SU-DHL-6 (cell line): ENCODE data around the gene NOX3.

Experiments used
- H2AFZ ChIP-seq: fragments of 200-600 bp; sonication (generic); 2 replicates; pipeline ENCODE4 v1.6.1; 2014; ENCODE audit warnings: low read depth, mild to moderate bottlenecking, moderate library complexity, mixed read lengths, antibody characterized with exemption, low read length; ENCODE audit not compliant: severe bottlenecking
- H3F3A ChIP-seq: fragments of 200-600 bp; shearing (Covaris generic); 2 replicates; pipeline ENCODE4 v1.6.0; 2016; ENCODE audit warnings: antibody characterized with exemption, mild to moderate bottlenecking; ENCODE audit not compliant: insufficient read depth
- H3K27ac ChIP-seq: fragments of 200-600 bp; sonication (generic); 2 replicates; pipeline ENCODE4 v1.5.1; 2016; ENCODE audit warnings: low read depth, mild to moderate bottlenecking, low read length, moderate library complexity, mixed read lengths
- H3K27me3 ChIP-seq: fragments of 200-600 bp; sonication (generic), shearing (Covaris generic); 2 replicates; pipeline ENCODE4 v1.6.0; 2014; ENCODE audit warnings: mild to moderate bottlenecking, low read length
- H3K36me3 ChIP-seq: fragments of 200-600 bp; sonication (generic); 2 replicates; pipeline ENCODE4 v1.6.1; 2014; ENCODE audit warnings: mild to moderate bottlenecking, low read length, mixed read lengths
- H3K4me2 ChIP-seq: fragments of 300-600, 200-600 bp; shearing (Covaris generic), sonication (generic); 2 replicates; pipeline ENCODE4 v1.6.0; 2014; ENCODE audit warnings: low read length, low read depth, mild to moderate bottlenecking; ENCODE audit not compliant: poor library complexity, severe bottlenecking
- H3K4me3 ChIP-seq: fragments of 200-600 bp; sonication (generic); 2 replicates; pipeline ENCODE4 v1.5.1; 2014; ENCODE audit warnings: antibody characterized with exemption, low read length, mild to moderate bottlenecking, mixed read lengths; ENCODE audit not compliant: insufficient read depth, poor library complexity, severe bottlenecking
- H3K79me2 ChIP-seq: fragments of 200-600 bp; sonication (generic); 2 replicates; pipeline ENCODE4 v1.6.1; 2014; ENCODE audit warnings: mild to moderate bottlenecking, low read length, moderate library complexity; ENCODE audit not compliant: insufficient read depth
- H3K9ac ChIP-seq: fragments of 200-600 bp; sonication (generic); 2 replicates; pipeline ENCODE4 v1.7.0; 2014; ENCODE audit warnings: mild to moderate bottlenecking, low read length
- H3K9me2 ChIP-seq: fragments of 200-600 bp; sonication (generic); replicated peaks from 2 replicates; pipeline ENCODE4 v1.6.1; 2014; ENCODE audit warnings: low read length; ENCODE audit not compliant: insufficient read depth
- H3K9me3 ChIP-seq: fragments of 200-600 bp; sonication (generic); 2 replicates; pipeline ENCODE4 v1.6.1; 2014; ENCODE audit warnings: low read length, mixed read lengths; ENCODE audit not compliant: insufficient read depth
- H4K20me1 ChIP-seq: fragments of 200-600 bp; sonication (generic); 2 replicates; pipeline ENCODE4 v1.6.1; 2014; ENCODE audit warnings: low read depth, mild to moderate bottlenecking, antibody characterized with exemption, low read length, moderate library complexity, mixed read lengths
- CTCF ChIP-seq: fragments of 200-600 bp; sonication (generic); IDR thresholded peaks from one replicate; pipeline ENCODE4 v1.5.1; 2017; ENCODE audit warnings: antibody characterized with exemption, mild to moderate bottlenecking, low read length, moderate library complexity; ENCODE audit not compliant: insufficient read depth, poor library complexity, severe bottlenecking
- EZH2phosphoT487 ChIP-seq: fragments of 200-600 bp; sonication (generic), shearing (Covaris generic); conservative IDR thresholded peaks from 2 replicates; pipeline ENCODE4 v1.6.1; 2018; ENCODE audit warnings: mild to moderate bottlenecking, antibody characterized with exemption, low read length, moderate library complexity, mixed read lengths

Gene NOX3

GRCh38 chr6:155486721-155487294 lies 31.2 kb upstream of the NOX3 start:
- H3K9me3 ChIP-seq = no peaks in the 10 kb centered on the region
- no peaks in the 10 kb centered on the region for H3K9me2 ChIP-seq
- H3K4me2 ChIP-seq = no peak overlapping the region
- no peak overlapping the region for H3K27ac ChIP-seq
- no peaks in the 10 kb centered on the region for H3F3A ChIP-seq
- no peaks in the 10 kb centered on the region for H3K79me2 ChIP-seq
- H4K20me1 ChIP-seq = no peaks in the 10 kb centered on the region
- H3K36me3 ChIP-seq = no peaks in the 10 kb centered on the region
- no peak overlapping the region for H2AFZ ChIP-seq
- H3K4me3 ChIP-seq = no peak overlapping the region
- no peak for TF ChIP-seq CTCF
- TF ChIP-seq EZH2phosphoT487 = no peak
- no peak overlapping the region for H3K9ac ChIP-seq
- H3K27me3 ChIP-seq = no peaks in the 10 kb centered on the region

- no peak overlapping the region for H3K27ac ChIP-seq
- no peak overlapping the region for H3K4me2 ChIP-seq
- H3K9me2 ChIP-seq = no peaks in the 10 kb centered on the region
- H3K79me2 ChIP-seq = no peaks in the 10 kb centered on the region
- no peaks in the 10 kb centered on the region for H4K20me1 ChIP-seq
- H3K27me3 ChIP-seq = no peaks in the 10 kb centered on the region
- no peak overlapping the region for H2AFZ ChIP-seq
- TF ChIP-seq EZH2phosphoT487 (no peak), CTCF (no peak)
- H3K4me3 ChIP-seq = no peak overlapping the region
- H3K9me3 ChIP-seq = no peaks in the 10 kb centered on the region
- H3F3A ChIP-seq = no peaks in the 10 kb centered on the region
- no peaks in the 10 kb centered on the region for H3K36me3 ChIP-seq
- no peak overlapping the region for H3K9ac ChIP-seq
Measured at GRCh38 chr6:155485756-155486155, 30.1 kb upstream of the NOX3 start.

- Histone ChIP-seq H3K27me3 (no peaks in the 10 kb centered on the region), H3K36me3 (no peaks in the 10 kb centered on the region), H3F3A (no peaks in the 10 kb centered on the region), H3K9me2 (no peaks in the 10 kb centered on the region), H2AFZ (no peak overlapping the region), H3K4me3 (no peak overlapping the region), H3K27ac (no peak overlapping the region), H3K4me2 (no peak overlapping the region), H3K79me2 (no peaks in the 10 kb centered on the region), H4K20me1 (no peaks in the 10 kb centered on the region), H3K9ac (no peak overlapping the region), H3K9me3 (no peaks in the 10 kb centered on the region)
- no peak for TF ChIP-seq CTCF
- no peak for TF ChIP-seq EZH2phosphoT487
Measured at GRCh38 chr6:155483858-155484257, 28.2 kb upstream of the NOX3 start.

- TF ChIP-seq EZH2phosphoT487 (no peak), CTCF (no peak)
- no peak overlapping the region for H3K9ac ChIP-seq
- H2AFZ ChIP-seq = no peak overlapping the region
Measured at GRCh38 chr6:155481215-155481614, 25.6 kb upstream of the NOX3 start.

More at GRCh38 chr6:155481215-155481614, 25.6 kb upstream of the NOX3 start:
- Histone ChIP-seq H3K27me3 (no peaks in the 10 kb centered on the region), H3K9me3 (no peaks in the 10 kb centered on the region), H3K4me2 (no peak overlapping the region), H3K9me2 (no peaks in the 10 kb centered on the region), H4K20me1 (no peaks in the 10 kb centered on the region), H3K36me3 (no peaks in the 10 kb centered on the region), H3K79me2 (no peaks in the 10 kb centered on the region), H3K4me3 (no peak overlapping the region), H3F3A (no peaks in the 10 kb centered on the region), H3K27ac (no peak overlapping the region)
